SH-SY5Y (cell line): ENCODE results near the gene PRR16.

Experiments
- GATA2 ChIP-seq: IDR thresholded peaks from 2 replicates; pipeline ENCODE4 v1.6.1; 2011; ENCODE audit warnings: mild to moderate bottlenecking, low read depth, low read length
- GATA3 ChIP-seq: IDR thresholded peaks from 2 replicates; pipeline ENCODE4 v1.6.1; 2011; ENCODE audit warnings: low read depth, mild to moderate bottlenecking, low read length, moderate library complexity

DNA sequence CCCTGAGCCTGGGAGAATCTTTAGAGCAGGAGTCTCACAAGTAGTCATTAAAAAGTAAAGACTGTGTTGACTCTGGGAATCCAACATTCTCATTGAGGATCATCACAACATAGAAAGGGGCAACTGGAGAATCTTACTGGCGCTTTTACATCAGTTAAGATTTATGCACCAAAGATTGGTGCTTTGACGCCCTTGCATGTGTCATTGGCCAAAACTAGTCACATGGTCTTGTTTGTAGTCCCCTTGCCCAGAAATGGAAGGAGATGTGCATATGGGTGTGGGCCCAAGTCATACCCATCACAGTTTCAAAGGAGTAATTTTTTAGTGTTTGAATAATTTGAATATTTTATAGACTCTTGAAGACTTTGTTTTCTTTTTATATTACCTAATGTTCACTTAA lies 228.2 kb downstream of the PRR16 start:
- TF ChIP-seq GATA3 (no peak), GATA2 (no peak)
